ENCODE data around the gene AIFM3.

GRCh38 chr22:20943104-20943933 lies 23.7 kb upstream of the AIFM3 start:
- TF ChIP-seq CTCF (IDR thresholded peaks at IDR 0.05) (no peak), POLR2A (IDR thresholded peaks at IDR 0.05) (no peak)
